HG02571 (cell line): Measurements from ENCODE around the gene MYRF.

ENCODE experiments used
- ATAC-seq: cut with Tn5 transposase; IDR thresholded peaks from one replicate; pipeline ENCODE4 v1.9.1; 2021; ENCODE audit warnings: mild to moderate bottlenecking, moderate library complexity; ENCODE audit not compliant: unreplicated experiment

Gene MYRF

GRCh38 chr11:61738776-61739175 is 13.7 kb upstream of the MYRF start:
- no peak for ATAC-seq

GRCh38 chr11:61739413-61739812 is 13.0 kb upstream of the MYRF start:
- no peak for ATAC-seq

- no peak for ATAC-seq
These were observed 12.5 kb upstream of the MYRF start for GRCh38 chr11:61739966-61740365.

GRCh38 chr11:61742391-61742790 is 10.0 kb upstream of the MYRF start:
- ATAC-seq, result no peak

GRCh38 chr11:61743486-61744095 is 8.8 kb upstream of the MYRF start:
- ATAC-seq, result no peak

GRCh38 chr11:61744181-61744580 is 8.3 kb upstream of the MYRF start:
- no peak for ATAC-seq

GRCh38 chr11:61744609-61745156 is 7.8 kb upstream of the MYRF start:
- ATAC-seq, result no peak

- ATAC-seq, result no peak
These were observed 6.5 kb upstream of the MYRF start for GRCh38 chr11:61745781-61746441.

GRCh38 chr11:61746442-61747191 is 5.8 kb upstream of the MYRF start:
- ATAC-seq, result no peak

- peak; percentile 61 for ATAC-seq
These were observed 5.1 kb upstream of the MYRF start for GRCh38 chr11:61747192-61747966.

GRCh38 chr11:61747967-61748285 is 4.5 kb upstream of the MYRF start:
- ATAC-seq, result no peak

GRCh38 chr11:61749591-61750217 is 2.7 kb upstream of the MYRF start:
- ATAC-seq, result no peak

- no peak for ATAC-seq
These were observed 1.7 kb upstream of the MYRF start for GRCh38 chr11:61750631-61751273.

GRCh38 chr11:61751384-61751783 is 1.1 kb upstream of the MYRF start:
- ATAC-seq, result no peak

GRCh38 chr11:61752925-61753521 is 587 bp downstream of the MYRF start:
- ATAC-seq, result no peak

- ATAC-seq, result no peak
These were observed 1.2 kb downstream of the MYRF start for GRCh38 chr11:61753672-61754071.

- ATAC-seq, result no peak
These were observed 2.4 kb downstream of the MYRF start for GRCh38 chr11:61754534-61755482.

GRCh38 chr11:61756147-61756451 is 3.7 kb downstream of the MYRF start:
- ATAC-seq, result no peak
